Glomerular visceral epithelial cell (primary cell): ENCODE measurements around the gene CCKAR.

Experiments
- DNase-seq: peaks from one replicate; pipeline ENCODE4 v3.0.0-alpha.2; 2016; ENCODE audit errors: extremely low spot score

The CCKAR gene, protein sequence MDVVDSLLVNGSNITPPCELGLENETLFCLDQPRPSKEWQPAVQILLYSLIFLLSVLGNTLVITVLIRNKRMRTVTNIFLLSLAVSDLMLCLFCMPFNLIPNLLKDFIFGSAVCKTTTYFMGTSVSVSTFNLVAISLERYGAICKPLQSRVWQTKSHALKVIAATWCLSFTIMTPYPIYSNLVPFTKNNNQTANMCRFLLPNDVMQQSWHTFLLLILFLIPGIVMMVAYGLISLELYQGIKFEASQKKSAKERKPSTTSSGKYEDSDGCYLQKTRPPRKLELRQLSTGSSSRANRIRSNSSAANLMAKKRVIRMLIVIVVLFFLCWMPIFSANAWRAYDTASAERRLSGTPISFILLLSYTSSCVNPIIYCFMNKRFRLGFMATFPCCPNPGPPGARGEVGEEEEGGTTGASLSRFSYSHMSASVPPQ

DNA sequence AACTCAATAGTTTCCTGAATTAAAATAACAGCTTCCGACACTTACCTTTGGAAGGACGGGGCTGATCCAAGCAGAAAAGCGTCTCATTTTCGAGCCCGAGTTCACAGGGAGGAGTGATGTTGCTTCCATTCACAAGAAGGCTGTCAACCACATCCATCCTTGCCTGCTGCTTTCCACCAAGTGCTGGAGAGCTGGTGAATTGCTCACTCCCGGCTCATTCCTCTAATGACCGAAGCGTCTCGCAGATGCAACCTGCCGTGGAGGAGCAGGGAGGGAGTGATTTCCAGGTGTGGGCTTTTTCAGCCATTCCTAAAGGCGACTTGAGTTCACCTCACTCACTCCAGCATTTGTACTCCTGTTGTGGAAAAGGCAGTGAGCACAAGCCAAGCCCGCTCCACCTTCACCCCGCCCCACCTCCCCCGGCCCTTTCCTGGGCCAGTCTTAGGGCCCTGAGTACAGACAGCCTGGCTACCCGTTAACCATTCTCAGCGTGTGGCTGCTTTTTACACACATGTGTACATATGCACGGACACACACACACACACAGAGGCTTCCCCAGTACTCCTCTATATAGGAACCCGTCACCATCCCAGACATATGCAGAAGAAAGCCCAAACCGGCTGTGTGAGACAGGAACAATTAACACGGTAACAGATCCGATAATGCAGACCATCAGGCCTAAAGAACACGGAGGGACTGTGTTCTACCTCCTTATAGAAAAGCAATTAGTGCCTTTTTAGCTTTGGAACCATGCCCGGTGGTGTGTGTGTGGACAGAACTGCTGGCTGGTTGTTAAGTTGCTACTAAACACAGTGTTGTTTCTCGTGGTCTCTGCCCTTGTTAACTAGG, at the start of gene CCKAR:
CCKAR (minus strand) TSS at position 374 of the 849 bp plus-strand sequence; CDS start at position 157, 217 bp downstream.
- DNase-seq = no peak

GRCh38 chr4:26533685-26534084, 43.4 kb upstream of the CCKAR start:
- DNase-seq = no peak

GRCh38 chr4:26531491-26532116, 41.3 kb upstream of the CCKAR start:
- no peak for DNase-seq

DNA sequence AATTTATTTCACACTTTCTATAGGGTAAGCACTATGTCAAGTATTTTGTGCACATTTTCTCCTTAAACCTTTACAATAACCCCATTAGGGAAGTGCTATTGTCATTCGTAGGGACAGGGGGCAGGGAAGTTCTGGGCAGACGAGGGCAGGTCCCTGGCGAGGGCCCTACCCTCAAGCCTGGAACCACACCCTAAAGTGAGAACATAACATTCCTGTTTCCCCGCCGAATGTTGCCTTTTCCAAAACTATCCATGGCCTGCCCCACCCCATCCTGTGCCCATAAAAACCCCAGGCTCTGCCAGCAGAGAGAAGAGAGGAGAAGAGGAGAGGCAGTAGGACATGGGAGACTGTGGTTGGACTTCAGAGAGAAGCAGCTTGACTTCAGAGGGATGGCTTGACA, 39.8 kb upstream of the CCKAR start:
- DNase-seq = no peak

GRCh38 chr4:26529479-26529878, 39.2 kb upstream of the CCKAR start:
- no peak for DNase-seq

DNA sequence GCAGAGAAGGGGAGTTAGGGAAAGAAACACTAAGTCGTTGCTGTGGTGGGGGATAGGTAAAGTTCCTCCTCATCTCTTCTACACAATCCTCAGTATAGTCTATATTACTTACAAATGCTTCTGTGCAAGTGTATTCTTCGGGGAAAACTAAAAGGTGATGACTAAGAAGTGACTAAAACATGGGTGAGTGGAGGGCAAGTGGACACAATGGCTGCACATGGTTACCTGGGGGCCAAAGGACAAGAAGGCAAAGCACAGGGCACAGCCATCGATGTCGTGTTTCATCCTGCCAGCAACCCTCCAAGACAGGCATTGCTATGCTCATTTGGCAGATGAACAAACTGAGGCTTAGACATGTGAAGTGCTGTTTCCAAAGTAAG, 35.5 kb upstream of the CCKAR start:
- DNase-seq = peak; percentile 18

- DNase-seq = peak; percentile 56
These were observed 35.0 kb upstream of the CCKAR start for GRCh38 chr4:26525136-26525770.

DNA sequence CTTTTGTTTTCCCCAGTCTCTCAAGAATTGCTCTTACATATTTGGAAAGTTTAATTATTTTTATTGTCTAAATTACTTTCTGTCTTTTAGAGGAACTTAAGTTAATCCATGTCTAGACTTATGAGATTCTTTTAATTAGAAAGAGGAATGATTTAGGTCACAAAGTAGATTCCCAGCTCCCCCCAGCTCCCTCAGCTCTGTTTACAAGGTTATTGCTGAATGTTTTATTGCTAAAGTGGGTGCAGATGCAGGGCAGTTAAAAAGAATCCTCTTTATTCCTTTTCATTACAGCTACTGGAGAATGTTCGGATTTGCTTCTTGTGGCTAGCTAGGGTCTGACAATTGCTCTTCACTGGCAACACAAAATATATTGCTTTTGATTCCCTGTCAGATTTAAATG, 33.7 kb upstream of the CCKAR start:
- DNase-seq = no peak

DNA sequence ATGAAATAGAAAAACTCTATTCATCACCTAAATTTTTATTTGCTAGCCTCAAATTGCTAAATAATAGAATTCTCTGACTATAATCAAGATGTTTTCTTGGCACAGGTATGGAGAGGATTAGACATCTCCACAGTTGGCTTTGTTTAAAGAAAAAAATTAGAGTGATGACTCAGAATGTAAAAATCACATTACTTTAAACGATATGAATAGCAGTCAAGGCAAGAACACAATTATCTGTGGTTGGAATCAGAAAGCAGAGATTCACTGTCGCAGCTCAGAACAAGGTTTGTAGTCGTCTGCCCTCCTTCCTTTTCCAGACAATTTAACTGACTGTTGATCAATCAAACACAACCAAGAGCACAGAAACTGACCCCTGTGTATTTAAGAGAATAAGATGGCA, 32.2 kb upstream of the CCKAR start:
- peak; percentile 8 for DNase-seq

DNA sequence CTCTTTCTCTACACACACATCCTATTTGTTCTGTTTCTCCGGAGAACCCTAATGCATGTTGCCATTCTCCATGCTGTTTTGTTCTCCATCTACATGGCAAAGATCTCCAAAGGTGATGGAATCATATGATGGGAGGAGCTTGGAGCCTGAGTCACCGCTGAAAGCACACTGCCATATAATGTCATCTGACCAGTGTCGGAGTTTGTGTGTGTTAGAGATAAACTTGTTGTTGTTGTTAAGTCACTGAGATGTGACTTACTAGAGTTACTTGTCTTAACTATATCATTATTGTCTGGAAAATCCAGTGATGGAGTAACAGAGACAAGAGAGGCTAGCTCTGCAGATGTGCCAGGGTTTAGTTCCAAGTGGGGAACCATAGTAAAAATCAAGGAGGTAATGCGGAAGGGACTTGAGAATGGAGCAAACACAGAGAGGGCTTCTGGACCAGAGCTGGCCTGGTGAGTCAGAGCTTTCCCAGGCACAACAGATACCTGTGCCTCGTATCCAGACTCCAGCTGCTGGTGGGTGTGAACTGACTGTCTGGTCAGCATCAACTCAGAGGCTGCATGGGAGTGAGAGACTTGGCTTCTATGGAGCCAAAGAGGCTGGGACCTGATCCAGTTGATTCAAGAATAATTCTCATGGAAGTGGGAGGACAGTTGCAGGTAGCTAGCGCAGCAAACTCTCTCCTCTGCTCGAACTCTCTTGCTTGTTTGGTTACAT, 30.6 kb upstream of the CCKAR start:
- DNase-seq = no peak

DNA sequence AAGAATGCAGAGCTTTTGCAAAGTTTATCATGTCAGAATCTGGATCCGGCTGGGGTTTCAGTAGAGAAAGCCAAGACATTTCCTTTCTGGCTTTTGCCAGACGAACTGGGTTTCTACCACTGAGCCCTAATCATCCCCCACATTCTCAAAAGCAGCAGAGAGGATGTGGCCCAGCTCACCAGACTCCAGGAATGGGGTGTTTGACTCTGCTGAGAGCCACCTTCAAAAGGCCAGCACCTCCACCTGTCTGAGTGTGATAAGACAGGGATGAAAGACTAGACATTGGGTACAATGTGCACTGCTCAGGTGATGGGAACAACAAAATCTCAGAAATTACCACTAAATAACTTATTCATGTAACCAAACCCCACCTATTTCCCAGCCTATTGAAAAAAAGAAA, 25.7 kb upstream of the CCKAR start:
- DNase-seq = no peak

- no peak for DNase-seq
These were observed 20.2 kb upstream of the CCKAR start for GRCh38 chr4:26510334-26510964.

DNA sequence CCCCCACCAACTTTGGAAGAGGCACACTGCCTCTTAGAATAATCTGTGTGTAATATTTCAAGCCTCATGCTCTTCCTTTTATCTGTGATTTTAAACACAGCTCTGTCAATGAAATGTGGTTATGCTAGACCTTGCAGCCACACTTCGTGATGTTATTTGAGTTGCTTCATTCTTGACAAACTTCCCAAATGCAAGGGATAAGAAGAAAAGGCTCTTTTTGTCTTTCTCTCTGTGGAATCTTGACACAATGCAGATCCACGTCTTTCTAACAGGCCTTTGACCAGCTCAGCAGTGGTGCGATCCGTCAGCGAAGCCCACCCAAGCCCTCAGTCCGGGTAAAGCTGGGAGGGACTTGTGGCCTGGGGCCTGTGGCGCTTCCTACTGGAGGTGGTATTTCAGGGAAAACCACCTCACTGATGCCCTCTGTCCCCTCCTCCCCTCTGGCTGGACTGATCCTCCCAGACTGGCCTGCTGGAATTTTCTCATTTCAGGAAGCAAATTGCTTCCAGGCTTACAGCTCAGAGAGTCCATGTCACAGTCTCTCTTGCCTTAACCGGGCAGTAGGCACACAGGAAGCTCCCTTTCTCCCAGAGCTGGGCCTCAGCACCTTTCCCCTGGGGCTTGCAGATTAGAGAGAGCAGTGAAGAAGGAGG, 19.5 kb upstream of the CCKAR start:
- DNase-seq = no peak

DNA sequence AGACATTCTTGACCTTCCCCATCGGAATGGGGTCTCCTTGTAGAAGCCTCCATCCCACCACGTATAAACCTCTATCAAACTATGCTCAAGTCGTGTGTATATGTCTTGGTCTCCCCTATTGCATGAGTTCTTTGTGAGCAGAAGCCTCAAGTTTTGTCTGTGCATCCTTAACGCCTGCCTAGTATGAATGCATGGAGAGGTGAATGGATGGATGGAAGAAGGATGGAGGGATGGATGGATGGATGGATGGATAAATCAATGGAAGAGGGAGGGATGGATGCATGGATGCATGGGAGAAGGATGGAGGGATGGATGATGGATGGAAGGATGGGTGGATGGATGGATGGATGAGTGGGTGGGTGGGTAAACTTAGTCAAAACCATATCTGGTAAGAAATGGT, 17.0 kb upstream of the CCKAR start:
- no peak for DNase-seq

- DNase-seq = no peak
These were observed 13.6 kb upstream of the CCKAR start for GRCh38 chr4:26503844-26504243.

- DNase-seq = no peak
These were observed 13.1 kb upstream of the CCKAR start for GRCh38 chr4:26503427-26503826.

DNA sequence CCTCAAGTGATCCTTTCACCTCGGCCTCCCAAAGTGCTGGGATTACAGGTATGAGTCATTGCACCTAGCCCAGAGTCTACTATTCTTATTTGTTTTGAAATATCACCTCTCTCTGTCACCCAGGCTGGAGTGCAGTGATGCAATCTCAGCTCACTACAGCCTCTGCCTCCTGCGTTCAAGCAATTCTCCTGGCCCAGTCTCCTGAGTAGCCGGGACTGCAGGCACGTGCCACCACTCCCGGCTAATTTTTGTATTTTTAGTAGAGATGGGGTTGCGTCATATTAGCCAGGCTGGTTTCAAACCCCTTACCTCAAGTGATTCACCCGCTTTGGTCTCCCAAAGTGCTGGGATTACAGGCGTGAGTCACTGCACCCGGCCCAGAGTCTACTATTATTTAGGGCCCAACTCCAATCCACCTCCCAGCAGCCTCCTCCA, 10.3 kb upstream of the CCKAR start:
- DNase-seq = peak; percentile 52

DNA sequence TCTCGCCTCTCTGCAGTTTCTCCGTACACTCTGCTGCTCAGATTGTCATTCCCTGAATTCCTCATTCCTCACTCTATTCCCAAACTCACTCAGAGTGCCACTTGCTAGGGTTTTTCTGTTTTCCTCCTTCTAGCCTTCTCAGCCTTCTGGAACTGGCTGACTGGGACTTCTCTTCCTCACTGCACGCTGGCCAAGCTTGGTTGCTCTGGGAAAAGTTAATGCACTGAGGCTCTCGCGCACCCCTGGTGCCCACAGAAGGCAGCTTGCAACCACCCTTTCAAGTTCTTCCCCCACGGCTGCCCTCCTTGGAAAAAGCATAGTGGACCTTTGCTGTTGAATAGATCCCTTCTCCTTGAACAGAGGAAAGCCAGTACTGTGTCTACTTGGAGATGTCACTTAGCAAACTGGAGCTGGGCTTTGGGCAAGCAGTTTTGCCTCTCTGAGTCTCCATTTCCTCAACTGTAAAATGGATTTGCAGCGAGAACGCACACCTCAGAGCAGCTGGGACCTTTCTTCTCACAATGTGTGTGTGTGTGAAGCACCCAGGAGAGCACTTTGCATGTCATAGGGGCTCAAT, 6.0 kb upstream of the CCKAR start:
- DNase-seq = no peak

- no peak for DNase-seq
These were observed 3.2 kb upstream of the CCKAR start for GRCh38 chr4:26493461-26493860.
